Tibial nerve (tissue), 4 donors: Measurements from ENCODE around the gene SCD.

ENCODE experiments used
- EP300 ChIP-seq, 2 donors: sonication (generic); formaldehyde crosslinking; IDR thresholded peaks; one replicate each; pipeline ENCODE4 v1.6.1; 2017; ENCODE audit warnings: antibody characterized with exemption in 2 of 2, mild to moderate bottlenecking in 1 of 2
- POLR2A ChIP-seq, 2 donors: fragments of 450-650 bp; IDR thresholded peaks; one replicate each; pipeline ENCODE4 v1.6.1; 2017; ENCODE audit warnings: antibody characterized with exemption in 2 of 2, mild to moderate bottlenecking in 2 of 2, moderate library complexity in 2 of 2
- TF ChIP-seq, protein P1 (sequence below), 5 experiments: fragments of 200-600 bp in 3 of 5; fragments of 450-650 bp in 2 of 5; sonication (generic) in 3 of 5; IDR thresholded peaks; one replicate each; pipeline ENCODE4 v1.5.1; 2016 to 2019; ENCODE audit warnings: antibody characterized with exemption in 5 of 5, mild to moderate bottlenecking in 3 of 5, moderate library complexity in 2 of 5

DNA sequence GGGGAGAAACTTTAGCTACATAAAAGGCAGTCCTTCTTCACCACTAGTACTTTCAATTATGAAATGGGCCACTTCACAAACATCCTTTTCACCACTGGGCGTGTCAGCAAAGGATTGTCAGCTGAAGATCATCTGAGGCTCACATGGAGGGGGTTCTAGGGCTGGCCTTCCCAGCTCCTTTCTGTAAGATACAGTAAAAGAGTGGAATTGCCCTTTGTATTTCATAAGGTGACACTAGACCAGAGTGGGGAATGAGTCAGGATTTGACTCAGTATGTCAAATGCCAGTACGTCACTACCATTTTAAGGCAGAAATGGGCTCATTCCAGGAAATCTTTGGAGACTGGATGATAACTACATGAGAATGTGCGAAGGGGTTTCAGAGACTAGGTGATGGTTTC, 39.3 kb upstream of the SCD start:
- TF ChIP-seq, protein P1, sequence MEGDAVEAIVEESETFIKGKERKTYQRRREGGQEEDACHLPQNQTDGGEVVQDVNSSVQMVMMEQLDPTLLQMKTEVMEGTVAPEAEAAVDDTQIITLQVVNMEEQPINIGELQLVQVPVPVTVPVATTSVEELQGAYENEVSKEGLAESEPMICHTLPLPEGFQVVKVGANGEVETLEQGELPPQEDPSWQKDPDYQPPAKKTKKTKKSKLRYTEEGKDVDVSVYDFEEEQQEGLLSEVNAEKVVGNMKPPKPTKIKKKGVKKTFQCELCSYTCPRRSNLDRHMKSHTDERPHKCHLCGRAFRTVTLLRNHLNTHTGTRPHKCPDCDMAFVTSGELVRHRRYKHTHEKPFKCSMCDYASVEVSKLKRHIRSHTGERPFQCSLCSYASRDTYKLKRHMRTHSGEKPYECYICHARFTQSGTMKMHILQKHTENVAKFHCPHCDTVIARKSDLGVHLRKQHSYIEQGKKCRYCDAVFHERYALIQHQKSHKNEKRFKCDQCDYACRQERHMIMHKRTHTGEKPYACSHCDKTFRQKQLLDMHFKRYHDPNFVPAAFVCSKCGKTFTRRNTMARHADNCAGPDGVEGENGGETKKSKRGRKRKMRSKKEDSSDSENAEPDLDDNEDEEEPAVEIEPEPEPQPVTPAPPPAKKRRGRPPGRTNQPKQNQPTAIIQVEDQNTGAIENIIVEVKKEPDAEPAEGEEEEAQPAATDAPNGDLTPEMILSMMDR (IDR thresholded peaks at IDR 0.05) = no peak
- TF ChIP-seq POLR2A (IDR thresholded peaks at IDR 0.05) = no peak
- TF ChIP-seq EP300 (IDR thresholded peaks at IDR 0.05) = no peak
